ENCODE results near the gene SCP2.

Gene SCP2

GRCh38 chr1:53044926-53045325, 117.8 kb downstream of the SCP2 start:
- no peak for TF ChIP-seq CTCF (IDR thresholded peaks at IDR 0.05; ENCODE audit: low read depth, low read length, poor library complexity, severe bottlenecking)
- TF ChIP-seq EZH2phosphoT487 (IDR thresholded peaks at IDR 0.05; ENCODE audit: borderline replicate concordance, low read length), result no peak
- H3K36me3 ChIP-seq (ENCODE audit: control insufficient read depth, low read length), result no peaks in the 10 kb centered on the region; the same call in 1 of the 2 replicates
- no peaks in the 10 kb centered on the region for H3F3A ChIP-seq (ENCODE audit: control insufficient read depth, insufficient read depth)
- H3K4me2 ChIP-seq (ENCODE audit: low read length), result no peak overlapping the region
- H3K9me2 ChIP-seq (replicated peaks; ENCODE audit: control insufficient read depth, low read length), result no peaks in the 10 kb centered on the region
- no peak overlapping the region for H3K4me3 ChIP-seq (ENCODE audit: low read length)
- no peaks in the 10 kb centered on the region for H3K79me2 ChIP-seq (ENCODE audit: control insufficient read depth, low read length)
- H3K27ac ChIP-seq (ENCODE audit: low read depth, low read length), result no peak overlapping the region
- no peaks in the 10 kb centered on the region for H3K9me3 ChIP-seq (ENCODE audit: control insufficient read depth, insufficient read depth, low read length)
- no peaks in the 10 kb centered on the region for H4K20me1 ChIP-seq (ENCODE audit: control insufficient read depth, insufficient read depth, low read depth, low read length)
- H3K27me3 ChIP-seq (ENCODE audit: control insufficient read depth, low read length), result no peaks in the 10 kb centered on the region
- H3K4me1 ChIP-seq (ENCODE audit: control insufficient read depth, low read length), result no peaks in the 10 kb centered on the region

GRCh38 chr1:53046930-53047329, 119.9 kb downstream of the SCP2 start:
- no peaks in the 10 kb centered on the region for H3K9me2 ChIP-seq (replicated peaks; ENCODE audit: control insufficient read depth, low read length)
- H3K36me3 ChIP-seq (ENCODE audit: control insufficient read depth, low read length), result peaks cover 4% of the 10 kb centered on the region; the same call in 1 of the 2 replicates
- H3K4me2 ChIP-seq (ENCODE audit: low read length), result no peak overlapping the region
- no peaks in the 10 kb centered on the region for H3K9me3 ChIP-seq (ENCODE audit: control insufficient read depth, insufficient read depth, low read length)
- H4K20me1 ChIP-seq (ENCODE audit: control insufficient read depth, insufficient read depth, low read depth, low read length), result no peaks in the 10 kb centered on the region
- TF ChIP-seq CTCF (IDR thresholded peaks at IDR 0.05; ENCODE audit: low read depth, low read length, poor library complexity, severe bottlenecking) (no peak), EZH2phosphoT487 (IDR thresholded peaks at IDR 0.05; ENCODE audit: borderline replicate concordance, low read length) (no peak)
- H3K4me3 ChIP-seq (ENCODE audit: low read length), result no peak overlapping the region
- no peak overlapping the region for H3K27ac ChIP-seq (ENCODE audit: low read depth, low read length)
- no peaks in the 10 kb centered on the region for H3K79me2 ChIP-seq (ENCODE audit: control insufficient read depth, low read length)
- no peaks in the 10 kb centered on the region for H3K4me1 ChIP-seq (ENCODE audit: control insufficient read depth, low read length)
- no peaks in the 10 kb centered on the region for H3F3A ChIP-seq (ENCODE audit: control insufficient read depth, insufficient read depth)
- H3K27me3 ChIP-seq (ENCODE audit: control insufficient read depth, low read length), result no peaks in the 10 kb centered on the region

- Histone ChIP-seq H3K36me3 (ENCODE audit: control insufficient read depth, low read length) (peaks cover 4% of the 10 kb centered on the region; the same call in 1 of the 2 replicates), H3K79me2 (ENCODE audit: control insufficient read depth, low read length) (no peaks in the 10 kb centered on the region), H3F3A (ENCODE audit: control insufficient read depth, insufficient read depth) (no peaks in the 10 kb centered on the region), H3K4me1 (ENCODE audit: control insufficient read depth, low read length) (no peaks in the 10 kb centered on the region), H3K9me3 (ENCODE audit: control insufficient read depth, insufficient read depth, low read length) (no peaks in the 10 kb centered on the region), H3K4me3 (ENCODE audit: low read length) (no peak overlapping the region), H3K27ac (ENCODE audit: low read depth, low read length) (no peak overlapping the region), H3K9me2 (replicated peaks; ENCODE audit: control insufficient read depth, low read length) (no peaks in the 10 kb centered on the region), H3K27me3 (ENCODE audit: control insufficient read depth, low read length) (no peaks in the 10 kb centered on the region), H3K4me2 (ENCODE audit: low read length) (no peak overlapping the region), H4K20me1 (ENCODE audit: control insufficient read depth, insufficient read depth, low read depth, low read length) (no peaks in the 10 kb centered on the region)
- TF ChIP-seq EZH2phosphoT487 (IDR thresholded peaks at IDR 0.05; ENCODE audit: borderline replicate concordance, low read length), result no peak
- TF ChIP-seq CTCF (IDR thresholded peaks at IDR 0.05; ENCODE audit: low read depth, low read length, poor library complexity, severe bottlenecking), result no peak
Measured at GRCh38 chr1:53047737-53048736, 121.0 kb downstream of the SCP2 start.

All from DOHH2 (cell line).